Natural killer cell (primary cell): Measurements from ENCODE around the gene KHDRBS2. TPM values are rescaled to one million over a fixed set of nuclear protein-coding genes. Genes with fewer than 3 reads are reported as not detected.

Source experiments
- ATAC-seq, 3 donors: fragments of 150-1000 bp in 2 of 3; fragments of 200-7000 bp in 1 of 3; cut with Tn5 transposase; 1 replicate in 1 of 3; 2 replicates in 2 of 3; pipeline ENCODE4 v1.10.0; 2021; ENCODE audit warnings: mild to moderate bottlenecking in 2 of 3, moderate library complexity in 2 of 3
- DNase-seq, 2 donors: peaks; one replicate each; pipeline versions ENCODE4 v3.0.0 to v3.0.0-alpha.2; 2013 to 2021; ENCODE audit warnings: mixed read lengths in 1 of 2
- H3K27ac ChIP-seq: one replicate; pipeline ENCODE4 v1.5.1; 2013; ENCODE audit warnings: mild to moderate bottlenecking, low read length
- H3K27me3 ChIP-seq: one replicate; pipeline ENCODE4 v1.6.1; 2013; ENCODE audit warnings: low read length; ENCODE audit not compliant: control insufficient read depth, insufficient read depth
- H3K36me3 ChIP-seq: one replicate; pipeline ENCODE4 v1.6.1; 2013; ENCODE audit warnings: low read length; ENCODE audit not compliant: control insufficient read depth, insufficient read depth
- H3K4me1 ChIP-seq: one replicate; pipeline ENCODE4 v1.6.1; 2013; ENCODE audit warnings: low read length; ENCODE audit not compliant: control insufficient read depth, insufficient read depth
- H3K4me3 ChIP-seq: one replicate; pipeline ENCODE4 v1.5.1; 2013; ENCODE audit warnings: low read length
- H3K9me3 ChIP-seq: one replicate; pipeline ENCODE4 v1.6.1; 2013; ENCODE audit warnings: low read length; ENCODE audit not compliant: control insufficient read depth, insufficient read depth
- H3K27ac Mint-ChIP-seq, 2 donors: one replicate each; pipeline ENCODE4 v1.8.0; 2022; ENCODE audit warnings: mild to moderate bottlenecking in 2 of 2, mixed read lengths in 2 of 2, moderate library complexity in 1 of 2
- H3K27me3 Mint-ChIP-seq, 2 donors: one replicate each; pipeline ENCODE4 v1.8.0; 2022; ENCODE audit warnings: low read depth in 2 of 2, mixed read lengths in 2 of 2
- H3K36me3 Mint-ChIP-seq: one replicate; pipeline ENCODE4 v1.8.0; 2022; ENCODE audit warnings: mixed read lengths
- H3K4me1 Mint-ChIP-seq, 2 donors: one replicate each; pipeline ENCODE4 v1.8.0; 2022; ENCODE audit warnings: mixed read lengths in 2 of 2
- H3K4me3 Mint-ChIP-seq: one replicate; pipeline ENCODE4 v1.8.0; 2022; ENCODE audit warnings: mild to moderate bottlenecking, moderate library complexity, mixed read lengths
- H3K9me3 Mint-ChIP-seq, 2 donors: one replicate each; pipeline ENCODE4 v1.8.0; 2022; ENCODE audit warnings: mixed read lengths in 2 of 2
- CTCF ChIP-seq: fragments of 200-600 bp; IDR thresholded peaks from one replicate; pipeline ENCODE4 v1.8.0; 2022; ENCODE audit warnings: antibody characterized with exemption
- WGBS: methylation state at CpG from one replicate; pipeline ENCODE4 v1.1.7; 2013; ENCODE audit warnings: missing lambda C conversion rate; ENCODE audit not compliant: insufficient coverage; 5-methylcytosine and 5-hydroxymethylcytosine counted together
- intact Hi-C: fragments of 100-400 bp; cut with micrococcal nuclease; formaldehyde crosslinking; loops from one replicate; pipeline ENCODE4 v1.14.2; 2022
- total RNA-seq, 4 donors: library from RNA; stranded (reverse); fragments of 120-200 nt in 1 of 4; gene quantifications; one replicate each; pipeline versions ENCODE4 v1.2.3 to v1.2.4, GENCODE V29; 2013 to 2022

Gene KHDRBS2
- total RNA-seq, 3 donors from 2014 or later (not counting 1 experiment from before 2014, with no cell fraction given): 0.15 to 0.26 TPM; not detected in 1

GRCh38 chr6:62265906-62266525 lies 20.0 kb downstream of the KHDRBS2 start:
- Histone ChIP-seq H3K27ac (no peak overlapping the region), H3K9me3 (no peaks in the 10 kb centered on the region), H3K4me1 (no peaks in the 10 kb centered on the region), H3K4me3 (no peak overlapping the region), H3K27me3 (no peaks in the 10 kb centered on the region), H3K36me3 (no peaks in the 10 kb centered on the region)
- intact Hi-C loops: no loop called here
- H3K4me3 Mint-ChIP-seq: no peak overlapping the region
- no peak for DNase-seq
- H3K36me3 Mint-ChIP-seq: no peaks in the 10 kb centered on the region
- no peaks in the 10 kb centered on the region for H3K4me1 Mint-ChIP-seq
- H3K27me3 Mint-ChIP-seq: no peaks in the 10 kb centered on the region
- 62% methylated on average over 3 of the region's 3 CpGs for WGBS
- H3K9me3 Mint-ChIP-seq: peaks cover 2 to 3% of the 10 kb centered on the region in 2 donors
- no peak for ATAC-seq
- TF ChIP-seq CTCF: no peak
- H3K27ac Mint-ChIP-seq: no peak overlapping the region

GRCh38 chr6:62262283-62262682 lies 23.7 kb downstream of the KHDRBS2 start:
- no peak overlapping the region for H3K4me3 ChIP-seq
- no peaks in the 10 kb centered on the region for H3K27me3 Mint-ChIP-seq
- peaks cover 0 to 3% of the 10 kb centered on the region in 2 donors for H3K9me3 Mint-ChIP-seq
- no peaks in the 10 kb centered on the region for H3K36me3 Mint-ChIP-seq
- H3K4me3 Mint-ChIP-seq: no peak overlapping the region
- DNase-seq: no peak
- intact Hi-C loops: no loop called here
- TF ChIP-seq CTCF: no peak
- H3K36me3 ChIP-seq: no peaks in the 10 kb centered on the region
- no peak for ATAC-seq
- H3K4me1 Mint-ChIP-seq: no peaks in the 10 kb centered on the region
- H3K27me3 ChIP-seq: no peaks in the 10 kb centered on the region
- H3K9me3 ChIP-seq: no peaks in the 10 kb centered on the region
- no peak overlapping the region for H3K27ac ChIP-seq
- no peaks in the 10 kb centered on the region for H3K4me1 ChIP-seq
- no peak overlapping the region for H3K27ac Mint-ChIP-seq
- whole genome bisulfite sequencing: 85% methylated on average over 2 of the region's 3 CpGs

- Histone ChIP-seq H3K36me3 (no peaks in the 10 kb centered on the region), H3K27ac (no peak overlapping the region), H3K27me3 (no peaks in the 10 kb centered on the region), H3K4me3 (no peak overlapping the region), H3K4me1 (no peaks in the 10 kb centered on the region), H3K9me3 (no peaks in the 10 kb centered on the region)
- no peaks in the 10 kb centered on the region for H3K4me1 Mint-ChIP-seq
- H3K4me3 Mint-ChIP-seq: no peak overlapping the region
- no peak for ATAC-seq
- intact Hi-C loops: no loop called here
- H3K36me3 Mint-ChIP-seq: no peaks in the 10 kb centered on the region
- peaks cover 3 to 7% of the 10 kb centered on the region in 2 donors for H3K9me3 Mint-ChIP-seq
- no peaks in the 10 kb centered on the region for H3K27me3 Mint-ChIP-seq
- TF ChIP-seq CTCF: no peak
- H3K27ac Mint-ChIP-seq: no peak overlapping the region
- DNase-seq: no peak
Observed at GRCh38 chr6:62246087-62246486, 39.9 kb downstream of the KHDRBS2 start.

GRCh38 chr6:62236784-62237183 lies 49.2 kb downstream of the KHDRBS2 start:
- no peak for TF ChIP-seq CTCF
- Histone ChIP-seq H3K4me1 (no peaks in the 10 kb centered on the region), H3K27ac (no peak overlapping the region), H3K9me3 (no peaks in the 10 kb centered on the region), H3K27me3 (no peaks in the 10 kb centered on the region), H3K4me3 (no peak overlapping the region), H3K36me3 (no peaks in the 10 kb centered on the region)
- H3K27me3 Mint-ChIP-seq: no peaks in the 10 kb centered on the region
- intact Hi-C loops: no loop called here
- H3K4me3 Mint-ChIP-seq: no peak overlapping the region
- 80% methylated on average over 1 of the region's 5 CpGs for WGBS
- DNase-seq (no peak), ATAC-seq (no peak)
- no peak overlapping the region for H3K27ac Mint-ChIP-seq
- H3K36me3 Mint-ChIP-seq: no peaks in the 10 kb centered on the region
- peaks cover 3 to 9% of the 10 kb centered on the region in 2 donors for H3K9me3 Mint-ChIP-seq
- H3K4me1 Mint-ChIP-seq: no peaks in the 10 kb centered on the region
